ENCODE data around the gene WASF1.

DNA sequence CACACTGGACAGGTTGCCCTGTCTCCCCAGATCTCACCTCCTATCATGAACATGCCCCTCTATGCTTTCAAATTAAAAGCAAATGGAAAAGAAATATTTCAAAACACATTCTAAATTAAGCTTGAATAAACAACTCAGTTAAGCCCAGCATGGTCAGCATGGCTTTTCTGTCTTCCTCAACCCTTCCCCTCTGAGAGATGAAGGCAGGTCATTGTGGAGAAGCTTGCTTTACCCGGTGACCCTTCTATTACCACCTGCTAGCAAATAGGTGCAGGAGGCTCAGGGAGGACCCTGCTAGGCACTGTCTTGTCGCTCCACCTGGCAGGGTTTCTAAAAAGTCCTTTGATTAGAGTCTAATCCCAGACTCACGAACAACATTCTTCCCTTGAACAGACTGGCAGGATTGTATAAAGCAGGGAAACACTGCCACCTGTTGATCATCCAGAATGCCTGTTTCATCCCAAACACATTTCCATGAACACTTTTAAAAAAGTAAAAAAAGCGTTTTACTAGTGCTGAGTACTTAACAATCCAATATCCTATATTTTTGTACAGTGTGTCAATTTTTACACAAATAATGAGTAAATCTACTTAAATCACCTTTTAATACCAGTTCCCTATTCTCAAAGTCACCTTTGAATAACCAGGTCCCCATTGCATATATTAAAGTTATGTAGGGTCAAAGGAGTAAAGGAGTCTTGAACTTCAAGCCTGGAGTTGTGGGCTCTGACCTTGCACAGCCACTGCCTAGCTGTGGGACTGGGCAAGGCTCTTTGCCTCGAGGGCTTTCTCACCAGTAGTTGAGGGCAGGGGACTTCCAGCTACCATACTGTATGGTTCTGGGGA lies 125.9 kb downstream of the WASF1 start:
- TF ChIP-seq CTCF (conservative IDR thresholded peaks at IDR 0.05; ENCODE audit: low read depth, low read length) = peak; percentile 76
- no peak for TF ChIP-seq EZH2 (IDR thresholded peaks at IDR 0.05; ENCODE audit: low read length, unreplicated experiment)

Data from PC-3 (cell line).